NCI-H510A treated with DMSO at 0.1 percent for 48 hours (cell line): ENCODE data around the gene PLAC9.
A peak's percentile ranks its signal among the peaks of the same experiment; 100 is the strongest.

Experiments
- DNase-seq: peaks from one replicate; lab custom pipeline; 2025; lab: John Stamatoyannopoulos, UW

Gene PLAC9

GRCh38 chr10:80184291-80184690 is 51.8 kb downstream of the PLAC9 start:
- DNase-seq = no peak

DNA sequence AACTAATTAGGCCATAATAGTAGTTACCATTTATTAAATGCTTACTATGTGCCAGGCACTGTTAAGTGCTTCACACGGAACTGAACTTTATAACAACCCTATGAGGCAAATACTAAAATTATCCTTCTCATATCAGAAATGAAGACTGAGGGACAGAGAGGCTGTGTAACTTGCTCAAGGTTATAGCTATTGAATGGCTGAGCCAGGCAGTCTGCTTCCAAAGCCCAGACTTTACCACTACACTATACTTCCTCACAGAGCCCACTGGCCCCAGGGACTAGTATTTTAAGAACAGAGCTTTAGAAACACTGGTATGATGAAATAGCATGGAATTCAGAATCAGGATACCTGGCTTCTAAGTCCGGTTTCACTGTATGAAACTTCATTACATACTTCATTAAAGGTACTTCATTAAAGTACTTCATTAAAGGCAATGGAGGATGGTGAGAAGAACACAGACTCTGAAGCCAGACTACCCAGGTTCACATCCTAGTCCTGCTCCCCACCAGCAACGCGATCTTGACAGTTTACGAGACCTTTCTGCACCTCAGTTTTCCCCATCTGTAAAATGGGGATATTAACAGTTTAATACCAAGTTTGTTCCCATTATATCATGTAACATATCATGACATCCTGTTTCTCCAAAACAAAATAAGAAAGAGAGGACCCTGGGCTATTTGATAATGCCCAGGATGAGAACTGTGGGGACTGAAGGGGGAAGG is 53.2 kb downstream of the PLAC9 start:
- no peak for DNase-seq

GRCh38 chr10:80186364-80187012 is 54.0 kb downstream of the PLAC9 start:
- DNase-seq = peak; percentile 43

DNA sequence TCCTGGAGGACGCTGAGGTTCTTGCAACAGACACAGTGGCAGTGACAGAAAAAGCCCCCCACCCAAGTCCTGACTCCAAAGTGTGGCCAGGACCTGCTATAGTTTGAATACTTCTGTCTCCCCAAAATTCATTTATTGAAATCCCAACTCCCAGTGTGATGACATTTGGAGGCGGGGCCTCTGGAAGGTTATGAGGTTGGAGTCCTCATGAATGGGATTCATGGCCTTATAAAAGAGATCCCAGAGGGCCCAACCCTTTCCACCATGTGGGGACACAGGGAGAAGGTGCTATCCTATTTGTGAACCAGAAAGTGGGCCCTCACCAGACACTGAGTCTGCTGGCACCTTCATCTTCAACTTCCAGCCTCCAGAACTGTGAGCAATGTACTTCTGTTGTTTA is 54.5 kb downstream of the PLAC9 start:
- DNase-seq = no peak

DNA sequence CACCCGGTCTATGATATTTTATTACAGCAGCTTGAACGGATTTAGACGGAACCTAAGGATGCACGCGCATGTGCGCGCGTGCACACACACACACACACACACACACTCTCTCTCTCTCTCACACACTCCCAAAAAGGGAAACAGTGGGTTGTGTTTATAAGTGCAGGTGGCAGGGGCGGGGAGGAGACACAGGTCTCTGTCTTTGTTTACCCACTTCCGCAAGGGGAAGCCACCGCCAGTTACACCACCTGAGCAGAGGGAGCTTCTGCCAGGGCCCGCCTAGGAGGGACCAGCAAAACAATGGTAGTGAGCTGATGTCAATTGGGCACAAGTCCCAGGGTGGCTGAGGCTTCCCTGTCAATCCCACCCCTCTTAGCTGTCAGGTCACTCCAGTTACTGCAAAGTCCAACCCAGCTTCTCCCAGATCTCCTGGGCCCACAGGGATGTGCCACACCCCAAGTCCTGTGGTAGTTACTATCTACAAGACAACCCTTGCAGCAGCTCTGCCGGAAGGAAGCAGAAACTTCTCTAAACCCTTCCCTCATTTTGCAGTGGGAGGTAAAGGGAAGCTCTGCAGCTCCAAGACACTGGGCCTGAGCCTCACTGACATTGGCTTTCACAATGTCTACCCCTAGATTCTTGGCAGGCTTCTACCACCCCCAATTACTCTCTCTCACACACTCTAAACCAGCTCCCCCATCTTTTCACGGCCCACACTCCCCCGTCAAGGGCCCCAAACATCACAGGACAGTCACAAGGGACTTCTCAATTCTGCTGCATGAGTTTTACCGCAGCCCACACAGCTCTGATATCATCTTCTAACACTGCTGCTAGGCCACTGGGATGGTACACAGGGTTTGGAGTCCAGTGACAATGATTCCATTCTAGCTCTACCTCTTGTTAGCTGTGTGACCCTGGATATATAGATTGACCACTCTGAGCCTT is 55.2 kb downstream of the PLAC9 start:
- DNase-seq = peak; percentile 80

GRCh38 chr10:80188713-80189112 is 56.2 kb downstream of the PLAC9 start:
- no peak for DNase-seq

DNA sequence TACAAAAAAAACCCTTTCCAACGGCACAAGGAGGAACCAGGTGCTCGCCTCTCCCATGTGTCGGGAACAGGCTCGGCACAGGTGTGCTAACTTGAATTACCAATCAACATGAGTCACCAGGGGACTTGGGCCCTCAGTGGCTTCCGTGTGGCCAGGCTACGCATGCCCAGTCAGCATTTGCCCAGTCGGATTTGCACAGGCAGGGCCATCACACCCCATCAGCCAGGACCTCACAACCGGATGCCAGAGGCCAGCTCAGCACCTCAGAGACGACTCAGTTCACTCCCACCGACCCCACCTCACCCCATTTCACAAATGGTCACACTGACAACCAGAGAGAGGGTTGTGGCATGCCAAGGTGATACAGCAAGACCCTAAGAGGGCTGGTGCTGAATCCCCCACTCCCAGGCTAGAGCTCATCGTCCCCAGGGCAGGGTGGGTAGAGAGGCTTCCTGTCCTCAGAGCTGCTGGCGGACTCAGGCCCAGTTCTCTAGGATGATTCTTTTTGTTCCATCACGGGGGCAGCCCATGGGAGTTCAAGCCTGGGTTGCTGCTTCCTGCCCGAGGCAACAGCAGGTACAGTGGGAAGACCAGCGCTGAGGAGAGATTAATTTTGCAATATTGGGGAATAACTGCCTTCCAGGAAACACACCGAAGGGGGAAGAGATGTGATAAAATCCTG is 59.2 kb downstream of the PLAC9 start:
- DNase-seq = peak; percentile 12

DNA sequence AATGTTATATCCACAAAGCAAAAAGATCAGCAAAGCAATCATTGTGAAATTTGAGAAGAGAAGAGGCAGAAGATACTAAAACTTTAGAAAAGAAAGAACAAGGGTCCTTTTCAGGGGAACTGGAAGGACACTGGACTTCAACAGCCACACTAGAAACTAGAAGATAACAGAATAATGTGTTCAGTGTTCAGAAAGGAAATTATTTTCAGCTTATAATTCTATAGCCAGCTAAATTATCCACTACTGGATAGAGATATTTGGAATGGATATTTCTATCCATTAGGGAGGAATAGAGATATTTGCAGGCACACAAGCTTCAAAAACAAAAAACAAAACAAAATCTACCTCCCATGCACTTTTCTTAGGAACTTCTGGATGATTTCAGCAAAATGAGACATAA is 60.0 kb downstream of the PLAC9 start:
- DNase-seq = no peak

- no peak for DNase-seq
Measured at GRCh38 chr10:80194373-80195045, 62.0 kb downstream of the PLAC9 start.
